Panc1 (cell line): ENCODE measurements around the gene MAPK11.

Experiments used
- CTCF ChIP-seq: fragments of 450-650 bp; IDR thresholded peaks from 2 replicates; pipeline ENCODE4 v1.5.1; 2017; ENCODE audit warnings: mild to moderate bottlenecking
- POLR2AphosphoS5 ChIP-seq: IDR thresholded peaks from 2 replicates; pipeline ENCODE4 v1.6.1; 2012; ENCODE audit warnings: mild to moderate bottlenecking, low read depth, low read length, moderate library complexity
- SIN3A ChIP-seq: IDR thresholded peaks from 2 replicates; pipeline ENCODE4 v1.6.1; 2012; ENCODE audit warnings: low read depth, mild to moderate bottlenecking, low read length, moderate library complexity, borderline replicate concordance; ENCODE audit not compliant: insufficient read depth

DNA sequence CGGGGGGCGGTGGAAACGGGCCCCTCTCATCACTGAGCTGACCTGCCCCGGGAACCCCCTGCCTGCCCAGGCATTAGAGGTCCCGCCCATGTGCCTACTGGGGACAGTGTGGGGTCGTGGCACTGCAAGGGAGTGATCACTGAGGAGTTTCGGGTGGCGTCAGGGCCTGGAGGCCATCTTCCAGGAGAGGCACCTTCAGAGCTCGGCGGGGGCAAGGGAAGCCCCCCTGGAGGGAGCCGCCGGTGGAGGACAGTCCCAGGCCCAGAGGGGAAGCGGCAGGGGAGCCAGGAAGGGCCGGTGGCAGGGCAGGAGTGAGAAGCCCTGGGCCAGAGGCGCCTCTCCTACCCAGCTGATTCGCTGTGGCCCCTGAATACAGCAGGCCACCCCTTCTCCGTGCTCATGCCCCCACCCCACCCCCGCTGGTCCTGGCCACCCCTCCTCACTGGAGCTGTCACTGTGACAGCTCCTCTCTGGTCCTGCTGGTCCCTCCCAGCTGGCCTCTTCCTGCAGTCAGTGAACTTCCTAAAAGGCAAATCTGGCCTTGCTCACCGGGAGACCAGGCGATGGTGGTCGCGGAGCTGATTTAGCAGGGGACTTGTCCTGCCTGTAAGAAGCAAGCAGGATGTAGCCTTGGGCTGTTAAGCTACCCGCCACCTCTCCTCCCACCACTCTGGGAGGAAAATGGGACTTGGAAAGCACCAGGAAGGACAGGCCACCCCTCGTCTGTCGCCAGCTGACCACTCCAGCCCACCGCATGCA, 2.0 kb upstream of the MAPK11 start:
- TF ChIP-seq CTCF = no peak
- no peak for TF ChIP-seq SIN3A
- TF ChIP-seq POLR2AphosphoS5 = no peak
